Osteoblast (primary cell): ENCODE data around the gene BATF. TPM values are rescaled to one million over a fixed set of nuclear protein-coding genes. Genes with fewer than 3 reads are reported as not detected.

Source experiments
- DNase-seq: peaks from one replicate; pipeline ENCODE4 v3.0.0; 2011; ENCODE audit warnings: low spot score, mixed read lengths; ENCODE audit not compliant: insufficient read length; ENCODE audit errors: missing footprints
- H2AFZ ChIP-seq: 2 replicates; pipeline ENCODE4 v1.6.0; 2011; ENCODE audit warnings: mild to moderate bottlenecking, low read length
- H3K27ac ChIP-seq: 2 replicates; pipeline ENCODE4 v1.5.1; 2011; ENCODE audit warnings: mild to moderate bottlenecking, low read depth, low read length, moderate library complexity
- H3K27me3 ChIP-seq: 2 replicates; pipeline ENCODE4 v1.6.0; 2012; ENCODE audit warnings: mild to moderate bottlenecking, control low read depth, inconsistent platforms, low read length, moderate library complexity; ENCODE audit not compliant: insufficient read depth
- H3K36me3 ChIP-seq: 2 replicates; pipeline ENCODE4 v1.5.1; 2011; ENCODE audit warnings: mild to moderate bottlenecking, low read length, control low read depth, moderate library complexity; ENCODE audit not compliant: insufficient read depth
- H3K4me1 ChIP-seq: 2 replicates; pipeline ENCODE4 v1.5.1; 2011; ENCODE audit warnings: mild to moderate bottlenecking, low read length, control low read depth, moderate library complexity; ENCODE audit not compliant: insufficient read depth
- H3K4me2 ChIP-seq: 2 replicates; pipeline ENCODE4 v1.6.0; 2011; ENCODE audit warnings: mild to moderate bottlenecking, low read length; ENCODE audit not compliant: insufficient read depth
- H3K4me3 ChIP-seq: fragments of 200-600 bp; sonication (generic); 3 replicates; pipeline ENCODE4 v1.5.1; 2012; ENCODE audit warnings: mild to moderate bottlenecking, low read length, inconsistent platforms; ENCODE audit not compliant: insufficient read depth
- H3K79me2 ChIP-seq: 2 replicates; pipeline ENCODE4 v1.6.0; 2012; ENCODE audit warnings: mild to moderate bottlenecking, low read length, control low read depth, inconsistent platforms; ENCODE audit not compliant: insufficient read depth
- H3K9me3 ChIP-seq: 2 replicates; pipeline ENCODE4 v1.5.1; 2011; ENCODE audit warnings: low read depth, low read length, control low read depth
- H4K20me1 ChIP-seq: 2 replicates; pipeline ENCODE4 v1.6.0; 2012; ENCODE audit warnings: mild to moderate bottlenecking, low read length, control low read depth; ENCODE audit not compliant: insufficient read depth
- CTCF ChIP-seq: IDR thresholded peaks from 2 replicates; pipeline ENCODE4 v1.5.1; 2011; ENCODE audit warnings: mild to moderate bottlenecking, low read depth, low read length, moderate library complexity; ENCODE audit errors: extremely low read depth
- total RNA-seq: library from RNA; depleted of rRNA; stranded (reverse); fragments of >200 nt; gene quantifications from 2 replicates; pipeline ENCODE4 v1.2.3, GENCODE V29; 2012

Gene BATF
- total RNA-seq, 1 donor = 0.72 TPM

- Histone ChIP-seq H3K4me2 (no peak overlapping the region), H3K79me2 (no peaks in the 10 kb centered on the region), H2AFZ (no peak overlapping the region), H3K4me3 (no peak overlapping the region), H3K36me3 (no peaks in the 10 kb centered on the region), H4K20me1 (no peaks in the 10 kb centered on the region), H3K27me3 (peaks cover 22% of the 10 kb centered on the region), H3K27ac (no peak overlapping the region), H3K4me1 (no peaks in the 10 kb centered on the region), H3K9me3 (no peaks in the 10 kb centered on the region)
- DNase-seq = no peak
- TF ChIP-seq CTCF = no peak
Measured at GRCh38 chr14:75549169-75549568, 26.9 kb downstream of the BATF start.

DNA sequence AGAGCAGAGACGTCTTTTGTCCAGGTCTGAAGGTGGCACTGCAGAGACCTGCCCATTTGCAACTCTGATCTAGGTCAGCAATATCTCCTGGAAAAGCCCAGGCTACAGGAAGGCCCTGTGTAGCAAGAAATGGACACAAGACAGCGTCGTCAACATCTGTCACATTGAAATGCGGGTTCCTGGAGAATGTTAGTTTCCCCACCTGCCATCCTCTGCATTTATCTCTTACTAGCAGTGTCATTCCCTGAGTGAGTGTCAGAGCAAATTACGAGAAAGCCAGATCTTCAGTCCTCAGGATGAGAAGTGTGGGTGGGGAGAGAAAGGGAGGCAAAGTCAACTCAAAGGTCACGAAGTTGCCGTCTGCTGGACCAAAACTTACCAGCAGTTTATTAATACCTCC lies 28.8 kb downstream of the BATF start:
- TF ChIP-seq CTCF = no peak

DNA sequence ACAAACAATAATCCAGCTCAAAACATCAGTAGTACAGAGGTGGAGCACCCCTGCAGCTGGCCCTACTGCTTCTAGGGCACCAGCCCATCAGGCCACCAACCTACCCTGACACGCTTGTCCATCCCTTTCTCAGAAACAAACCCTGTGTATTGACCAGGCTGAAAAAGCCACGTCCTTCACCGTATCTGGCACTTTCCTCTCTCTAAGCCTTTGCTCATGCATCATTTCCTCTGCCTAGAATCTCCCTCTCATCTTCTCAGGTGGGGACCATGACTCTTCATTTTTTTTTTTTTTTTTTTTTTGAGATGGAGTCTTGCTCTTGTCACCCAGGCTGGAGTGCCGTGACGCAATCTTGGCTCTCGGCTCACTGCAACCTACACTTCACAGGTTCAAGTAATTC lies 30.9 kb downstream of the BATF start:
- no peak overlapping the region for H3K4me2 ChIP-seq
- no peak overlapping the region for H3K4me3 ChIP-seq
- peaks cover 22% of the 10 kb centered on the region for H3K27me3 ChIP-seq
- H3K36me3 ChIP-seq = no peaks in the 10 kb centered on the region
- H3K27ac ChIP-seq = no peak overlapping the region
- no peak for TF ChIP-seq CTCF
- H4K20me1 ChIP-seq = no peaks in the 10 kb centered on the region
- no peak for DNase-seq
- H3K4me1 ChIP-seq = peaks cover 4% of the 10 kb centered on the region
- H2AFZ ChIP-seq = no peak overlapping the region
- H3K79me2 ChIP-seq = no peaks in the 10 kb centered on the region
- no peaks in the 10 kb centered on the region for H3K9me3 ChIP-seq

More for the DNA sequence above, 28.8 kb downstream of the BATF start:
- Histone ChIP-seq H3K36me3 (no peaks in the 10 kb centered on the region), H4K20me1 (no peaks in the 10 kb centered on the region), H3K4me1 (peaks cover 4% of the 10 kb centered on the region), H3K4me3 (no peak overlapping the region), H3K27ac (no peak overlapping the region), H3K9me3 (no peaks in the 10 kb centered on the region), H3K4me2 (no peak overlapping the region), H2AFZ (no peak overlapping the region), H3K79me2 (no peaks in the 10 kb centered on the region), H3K27me3 (peaks cover 22% of the 10 kb centered on the region)
- no peak for DNase-seq

GRCh38 chr14:75553761-75554364 lies 31.6 kb downstream of the BATF start:
- Histone ChIP-seq H3K27ac (no peak overlapping the region), H3K27me3 (peaks cover 22% of the 10 kb centered on the region), H4K20me1 (no peaks in the 10 kb centered on the region), H3K4me2 (no peak overlapping the region), H3K36me3 (no peaks in the 10 kb centered on the region), H3K4me3 (no peak overlapping the region), H3K9me3 (no peaks in the 10 kb centered on the region), H2AFZ (no peak overlapping the region), H3K4me1 (peaks cover 4% of the 10 kb centered on the region), H3K79me2 (no peaks in the 10 kb centered on the region)
- TF ChIP-seq CTCF = no peak
- DNase-seq = no peak
